Right ventricle myocardium superior (tissue), 1 donor: ENCODE measurements around the gene ZNF761. TPM values are rescaled to one million over a fixed set of nuclear protein-coding genes. Genes with fewer than 3 reads are reported as not detected.
"Not testable (repeated sequence)": the region's sequence is repeated elsewhere in the genome, so short reads cannot be mapped to it uniquely, and the experiment has no call there.

Source experiments
- ATAC-seq: fragments of 200-7000 bp; cut with Tn5 transposase; one replicate; pipeline ENCODE4 v1.9.1; 2020; ENCODE audit warnings: mild to moderate bottlenecking; ENCODE audit not compliant: poor library complexity
- DNase-seq: peaks from one replicate; pipeline ENCODE4 v3.0.0-alpha.2; 2020
- intact Hi-C: fragments of 100-400 bp; cut with DNase I; formaldehyde crosslinking; loops from one replicate; pipeline ENCODE4 v1.11.2; 2022
- total RNA-seq: library from RNA; stranded (reverse); fragmentation: NEBNext Ultra II Directional; extraction: Animal tissue kit (Norgen Biotek cat#: 25700); gene quantifications from one replicate; pipeline ENCODE4 v1.2.1, GENCODE V29; 2021
- donor health status: DM: no; HTN: yes; CAD: no; lungs with severe emphysema.

ZNF761 gene
- total RNA-seq, 1 donor from 2014 or later: 2.9 TPM

- ATAC-seq, DNase-seq, intact Hi-C loops: not testable (repeated sequence)
These were observed 65.7 kb downstream of the ZNF761 start for GRCh38 chr19:53497311-53498023.

GRCh38 chr19:53498024-53498395 is 66.2 kb downstream of the ZNF761 start:
- ATAC-seq, DNase-seq, intact Hi-C loops: not testable (repeated sequence)

- intact Hi-C loops, ATAC-seq, DNase-seq: not testable (repeated sequence)
These were observed 71.4 kb downstream of the ZNF761 start for GRCh38 chr19:53503151-53503550.

- intact Hi-C loops, DNase-seq: not testable (repeated sequence)
- ATAC-seq: peak; percentile 48
These were observed 72.0 kb downstream of the ZNF761 start for GRCh38 chr19:53503671-53504364.

- ATAC-seq: peak; percentile 45
- DNase-seq, intact Hi-C loops: not testable (repeated sequence)
These were observed 72.5 kb downstream of the ZNF761 start for GRCh38 chr19:53504365-53504703.

- ATAC-seq (no peak), DNase-seq (no peak)
- intact Hi-C loops: no loop called here
These were observed 73.1 kb downstream of the ZNF761 start for GRCh38 chr19:53504885-53505284.

- ATAC-seq (no peak), DNase-seq (no peak)
- intact Hi-C loops: no loop called here
These were observed 74.9 kb downstream of the ZNF761 start for GRCh38 chr19:53506728-53507127.

Other genes with a start within 250 kb of the ZNF761 start
- gene ZNF665, start 238.6 kb upstream of the ZNF761 start, total RNA-seq: 1.3 TPM
- 21.1 TPM for gene ZNF677, start 177.1 kb upstream of the ZNF761 start, total RNA-seq
- gene VN1R2, start 173.7 kb upstream of the ZNF761 start, total RNA-seq: not detected
- gene VN1R4, start 164.3 kb upstream of the ZNF761 start, total RNA-seq: not detected
- gene ZNF845, start 98.2 kb upstream of the ZNF761 start, total RNA-seq: 3.3 TPM
- gene ZNF525, start 66.3 kb upstream of the ZNF761 start, total RNA-seq: 4.7 TPM
- 3.4 TPM for gene ZNF765, start 36.8 kb upstream of the ZNF761 start, total RNA-seq
- 0.75 TPM for gene ZNF813, start 35.7 kb downstream of the ZNF761 start, total RNA-seq
- gene ZNF331, start 106.2 kb downstream of the ZNF761 start, total RNA-seq: 8.5 TPM
- gene DPRX, start 200.0 kb downstream of the ZNF761 start, total RNA-seq: not detected